HG02571 (cell line): Measurements from ENCODE around the gene G3BP1.
"Not testable (repeated sequence)": the region's sequence is repeated elsewhere in the genome, so short reads cannot be mapped to it uniquely, and the experiment has no call there.

Experiments used
- ATAC-seq: cut with Tn5 transposase; IDR thresholded peaks from one replicate; pipeline ENCODE4 v1.9.1; 2021; ENCODE audit warnings: mild to moderate bottlenecking, moderate library complexity; ENCODE audit not compliant: unreplicated experiment

Gene G3BP1

DNA sequence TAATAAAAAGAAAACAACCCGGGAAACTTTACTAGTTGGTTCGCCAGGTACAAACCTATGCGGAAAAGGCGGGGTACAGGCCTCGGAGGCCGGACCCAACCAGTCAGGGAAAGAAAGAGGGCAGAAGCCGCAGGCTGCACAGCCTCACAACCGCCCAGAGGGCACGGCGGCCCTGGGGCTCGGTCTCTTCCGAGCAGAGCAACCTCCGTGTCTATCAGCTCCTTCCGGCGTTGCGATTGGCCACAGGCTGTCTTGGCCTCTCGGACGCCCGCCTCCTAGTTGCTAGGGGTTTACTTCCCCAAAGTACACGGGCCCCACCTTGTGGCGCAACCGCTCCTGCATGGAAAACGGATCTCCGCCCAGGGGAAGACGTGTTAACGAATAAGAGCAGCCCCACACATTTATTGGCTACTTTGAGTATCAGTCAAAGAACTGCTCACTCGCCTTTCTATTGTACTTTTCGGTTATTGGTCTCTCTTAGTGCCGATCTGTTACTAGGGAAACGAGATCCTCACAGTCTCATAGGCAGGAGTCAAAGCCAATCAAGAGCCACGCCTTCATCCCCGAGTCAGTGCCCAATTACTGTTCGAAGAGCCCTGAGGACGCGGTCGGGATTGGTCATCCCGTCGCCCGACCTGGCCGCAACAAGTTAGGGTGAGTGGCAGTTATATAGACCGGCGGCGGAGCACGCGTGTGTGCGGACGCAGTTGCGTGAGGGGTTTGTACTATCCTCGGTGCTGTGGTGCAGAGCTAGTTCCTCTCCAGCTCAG lies at the start of gene G3BP1:
Gene G3BP1, plus strand, starts transcription at position 696 of the 770 bp plus-strand sequence. CDS start 14,667 bp downstream, outside the sequence.
- ATAC-seq = peak; percentile 79

DNA sequence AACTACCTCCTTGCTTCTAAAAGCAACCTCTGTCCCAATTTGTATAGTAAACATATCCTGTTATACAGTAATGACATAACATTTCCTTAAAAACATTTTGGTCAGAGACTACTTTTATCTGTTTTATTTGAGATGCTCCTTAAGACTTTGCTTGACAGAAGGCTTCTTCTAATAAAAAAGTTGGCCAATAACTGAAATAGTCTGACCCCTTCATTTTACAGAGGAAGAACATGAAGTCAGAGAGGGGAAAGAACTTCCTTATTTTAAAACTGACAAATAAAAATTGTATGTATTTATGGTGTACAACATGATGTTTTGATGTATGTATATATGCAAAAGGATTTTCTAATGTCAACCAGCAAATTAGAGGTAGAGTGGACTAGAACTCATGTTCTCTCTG lies 49.2 kb upstream of the G3BP1 start:
- no peak for ATAC-seq

DNA sequence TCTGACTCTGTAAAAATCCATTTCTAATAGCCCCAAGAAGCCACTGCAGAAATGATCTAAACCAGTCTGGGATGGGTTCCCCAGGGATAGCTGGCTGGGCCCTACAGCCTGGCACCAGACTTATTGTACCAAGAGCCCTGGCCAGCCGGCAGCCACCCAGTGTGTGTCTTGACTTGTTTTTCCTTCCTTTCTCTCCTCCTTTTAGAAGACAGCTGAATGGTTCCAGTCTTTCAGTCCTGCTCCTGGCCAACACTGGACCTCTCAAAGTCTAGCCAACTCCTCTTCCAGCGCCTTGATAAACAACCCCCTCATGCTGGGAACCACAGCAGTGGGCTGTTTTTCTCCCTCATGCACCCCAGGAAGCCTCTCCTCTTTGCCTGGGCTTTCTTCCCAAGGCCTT lies 47.4 kb upstream of the G3BP1 start:
- no peak for ATAC-seq

DNA sequence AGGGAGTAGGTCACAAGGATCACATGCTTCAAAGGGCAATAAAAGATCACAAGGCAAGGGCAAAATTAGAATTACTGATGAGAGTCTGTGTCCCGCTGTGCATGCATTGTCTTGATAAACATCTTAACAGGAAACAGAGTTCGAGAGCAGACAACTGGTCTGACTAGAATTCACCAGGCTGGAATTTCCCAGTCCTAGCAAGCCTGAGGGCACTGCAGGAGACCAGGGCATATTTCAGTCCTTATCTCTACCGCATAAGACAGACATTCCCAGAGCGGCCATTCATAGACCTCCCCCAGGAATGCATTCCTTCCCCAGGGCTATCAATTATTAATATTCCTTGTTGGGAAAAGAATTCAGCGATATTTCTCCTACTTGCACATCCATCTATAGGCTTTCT lies 42.2 kb upstream of the G3BP1 start:
- ATAC-seq = not testable (repeated sequence)

DNA sequence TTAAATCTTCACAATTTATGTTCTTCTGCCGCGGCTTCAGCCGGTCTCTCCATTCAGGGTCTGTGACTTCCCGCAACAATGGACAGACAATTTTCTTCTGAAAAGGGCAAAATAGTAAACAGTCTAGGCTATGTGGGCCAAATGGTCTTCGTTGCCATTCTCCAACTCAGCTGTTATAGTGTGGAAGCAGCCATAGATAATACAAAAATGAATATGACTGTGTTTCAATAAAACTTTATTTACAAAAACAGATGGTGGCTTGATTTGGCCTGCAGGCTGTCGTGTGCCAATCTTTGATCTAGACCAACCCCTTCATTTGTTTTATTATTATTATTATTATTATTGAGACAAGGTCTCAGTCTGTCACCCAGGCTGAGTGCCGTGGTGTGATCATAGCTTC lies 41.4 kb upstream of the G3BP1 start:
- ATAC-seq = no peak

DNA sequence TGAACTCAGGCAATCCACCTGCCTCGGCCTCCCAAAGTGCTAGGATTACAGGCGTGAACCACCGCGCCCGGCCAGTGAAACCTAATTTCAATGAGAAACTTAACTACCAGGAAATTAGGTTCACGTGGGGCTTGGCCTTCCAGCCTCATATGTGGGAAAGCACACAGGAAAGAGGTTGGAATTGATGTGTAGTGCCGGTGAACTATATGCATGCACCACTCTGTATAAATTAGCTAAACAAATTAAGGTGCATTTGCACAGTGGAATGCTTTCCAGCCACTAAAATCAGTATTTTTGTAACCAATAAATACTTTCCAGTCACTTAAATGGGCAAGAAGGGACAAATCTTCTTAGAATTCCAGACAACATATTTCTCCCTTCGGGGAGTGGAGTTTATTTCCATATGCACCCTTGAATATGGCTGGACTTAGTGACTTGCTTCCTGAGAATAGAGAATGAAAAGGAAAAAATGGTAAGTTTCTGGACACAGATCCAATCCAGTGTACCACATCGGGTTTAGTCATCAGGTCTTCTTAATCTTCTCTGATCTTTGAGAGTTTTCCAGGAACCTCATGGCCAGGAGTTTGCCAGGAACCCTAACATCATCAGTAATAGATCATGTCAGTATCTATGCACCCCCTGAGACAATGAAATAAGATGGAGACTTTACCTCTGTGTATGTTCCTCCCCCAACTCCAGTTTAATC lies 38.2 kb upstream of the G3BP1 start:
- ATAC-seq = no peak

DNA sequence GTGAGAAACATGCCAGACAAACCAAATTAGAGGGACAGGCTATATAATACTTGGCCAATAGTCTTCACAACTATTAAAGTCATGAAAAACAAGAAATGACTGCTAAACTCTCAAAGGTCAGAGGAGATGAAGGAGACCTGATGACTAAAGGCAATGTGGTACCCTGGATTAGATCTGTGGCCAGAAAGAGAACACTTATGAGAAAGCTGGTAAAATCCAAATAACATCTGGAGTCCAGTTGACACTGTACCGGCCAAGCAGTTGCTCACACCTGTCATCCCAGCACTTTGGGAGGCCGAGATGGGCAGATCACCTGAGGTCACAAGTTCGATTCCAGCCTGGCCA lies 37.7 kb upstream of the G3BP1 start:
- ATAC-seq = no peak

DNA sequence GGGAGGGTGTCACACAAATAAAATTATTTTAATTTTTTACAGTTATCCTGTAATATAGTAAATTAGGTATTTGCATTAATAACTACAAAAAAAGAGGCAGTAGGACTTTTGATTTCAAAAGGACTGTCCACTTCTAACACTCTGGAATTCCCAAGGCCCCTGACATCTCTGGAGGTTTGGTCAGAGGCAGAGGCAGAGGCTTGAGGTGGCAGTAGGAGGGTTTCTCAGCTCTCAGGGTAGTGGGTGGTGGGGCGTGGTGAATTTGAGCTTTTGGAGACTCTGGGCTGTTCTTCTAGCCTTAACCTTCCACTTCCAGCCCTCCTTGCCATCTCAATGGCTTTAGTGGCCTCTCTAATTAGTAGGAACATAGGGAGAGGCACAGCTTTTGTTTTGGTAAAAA lies 36.1 kb upstream of the G3BP1 start:
- no peak for ATAC-seq

DNA sequence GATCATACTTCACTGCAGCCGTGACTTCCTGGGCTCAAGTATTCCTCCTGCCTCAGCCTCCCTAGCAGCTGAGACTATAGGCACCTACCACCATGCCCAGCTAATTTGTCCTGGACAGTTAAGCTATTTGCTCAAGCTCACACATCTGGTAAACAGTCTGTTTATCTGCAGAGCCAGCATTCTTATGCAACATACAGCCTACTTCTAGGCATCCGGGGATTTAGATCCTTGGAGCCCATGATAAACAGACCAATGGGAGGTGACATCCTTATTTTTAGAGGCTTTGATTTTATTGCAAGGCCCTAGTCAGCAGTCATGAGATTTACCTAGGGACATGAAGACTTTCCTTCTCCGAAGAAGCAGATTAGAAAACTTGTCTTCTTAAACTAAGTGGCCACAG lies 34.3 kb upstream of the G3BP1 start:
- no peak for ATAC-seq

DNA sequence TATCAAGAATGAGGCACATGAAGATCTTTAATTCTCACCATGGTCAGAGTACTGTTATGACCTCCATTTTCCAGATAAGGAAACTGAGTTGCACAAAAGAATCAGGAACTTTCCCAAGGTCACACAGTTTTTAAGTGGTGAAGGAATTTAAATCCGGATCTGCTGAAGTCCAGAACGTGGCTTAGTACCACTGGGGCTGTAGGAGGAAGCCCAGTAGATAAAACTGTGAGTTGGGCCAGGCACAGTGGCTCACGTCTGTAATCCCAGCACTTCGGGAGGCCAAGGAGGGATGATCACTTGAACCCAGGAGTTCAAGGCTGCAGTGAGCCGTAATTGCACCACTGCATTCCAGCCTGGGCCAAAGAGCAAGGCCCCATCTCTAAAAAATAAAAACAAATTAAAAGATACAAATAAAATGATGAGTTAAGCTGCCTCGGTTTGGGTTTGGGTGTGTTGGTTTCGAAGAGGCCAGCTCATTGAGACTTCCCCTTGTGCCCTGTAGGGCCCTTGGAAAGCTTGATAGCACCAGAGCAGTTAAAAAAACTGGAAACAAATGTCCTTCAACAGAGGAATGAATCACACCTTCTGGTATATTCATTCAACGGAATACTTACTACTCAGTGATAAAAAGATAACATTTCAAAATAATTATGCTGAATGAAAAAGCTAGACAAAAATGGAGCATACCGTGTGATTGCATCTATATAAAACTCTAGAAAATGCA lies 33.5 kb upstream of the G3BP1 start:
- ATAC-seq = no peak

DNA sequence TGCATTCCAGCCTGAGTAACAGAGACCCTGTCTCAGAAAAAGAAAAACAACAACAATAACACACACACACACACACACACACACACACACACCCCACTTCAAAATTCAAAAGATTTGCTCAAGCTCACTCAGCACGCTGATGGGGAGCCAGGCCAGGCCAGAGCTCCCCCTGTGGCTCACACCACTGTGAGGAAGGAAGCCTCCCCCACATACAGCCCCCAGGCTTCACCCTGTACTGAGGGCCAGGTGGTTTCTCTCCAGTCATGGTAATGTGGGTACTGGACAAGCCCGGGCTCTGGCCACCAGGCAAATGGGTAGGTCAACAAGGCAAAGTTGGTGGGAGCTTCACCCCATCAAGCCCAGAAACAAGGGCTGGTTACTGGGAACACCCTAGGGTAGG lies 32.4 kb upstream of the G3BP1 start:
- ATAC-seq = no peak

DNA sequence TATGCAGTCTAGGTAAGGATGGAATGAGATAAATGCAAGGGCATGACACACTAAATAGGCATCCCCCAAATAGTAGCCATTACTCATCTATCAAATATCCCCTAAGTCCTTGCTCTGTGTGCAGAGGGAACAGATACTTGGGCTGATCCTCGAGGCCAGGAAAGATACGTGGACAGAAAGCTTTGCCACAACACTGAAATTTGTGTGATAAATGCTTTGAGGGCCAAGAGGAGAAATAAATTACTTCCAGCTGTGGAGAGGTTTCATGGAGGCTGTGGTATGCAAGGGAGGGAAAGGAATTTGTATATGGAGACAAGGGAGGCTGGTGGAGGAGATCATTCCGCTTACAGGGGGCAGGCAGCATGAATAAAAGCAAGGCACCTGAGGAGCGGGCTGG lies 31.8 kb upstream of the G3BP1 start:
- ATAC-seq = no peak

DNA sequence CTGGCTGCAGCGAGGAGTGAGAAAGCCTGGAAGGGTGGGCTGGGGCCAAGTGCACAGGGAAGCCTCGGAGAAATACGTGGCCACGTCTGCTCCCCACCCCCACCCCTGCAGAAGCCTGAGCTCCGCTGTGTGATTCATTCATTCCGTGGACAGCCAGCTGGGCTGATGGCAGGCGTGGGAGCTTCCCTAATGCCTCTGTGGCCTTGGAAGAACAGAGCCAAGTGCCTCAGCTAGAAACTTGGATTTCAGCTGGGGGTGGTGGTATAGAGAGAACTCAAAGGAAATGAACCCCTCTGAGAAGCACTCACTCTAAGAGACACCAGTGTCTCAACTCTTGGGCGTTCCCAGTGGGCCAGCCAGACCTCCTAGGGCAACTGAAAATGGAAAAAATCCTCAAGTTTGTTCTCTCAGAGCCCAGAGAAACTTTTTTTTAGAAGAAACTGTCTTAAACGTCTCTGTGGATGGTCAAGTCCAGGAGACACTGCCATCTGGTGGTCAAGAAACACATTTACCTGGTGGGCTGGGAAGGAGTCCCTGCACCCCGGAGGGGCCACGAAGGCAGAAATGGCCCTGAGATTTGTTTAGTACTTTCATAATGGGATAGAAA lies 31.3 kb upstream of the G3BP1 start:
- ATAC-seq = peak; percentile 58

DNA sequence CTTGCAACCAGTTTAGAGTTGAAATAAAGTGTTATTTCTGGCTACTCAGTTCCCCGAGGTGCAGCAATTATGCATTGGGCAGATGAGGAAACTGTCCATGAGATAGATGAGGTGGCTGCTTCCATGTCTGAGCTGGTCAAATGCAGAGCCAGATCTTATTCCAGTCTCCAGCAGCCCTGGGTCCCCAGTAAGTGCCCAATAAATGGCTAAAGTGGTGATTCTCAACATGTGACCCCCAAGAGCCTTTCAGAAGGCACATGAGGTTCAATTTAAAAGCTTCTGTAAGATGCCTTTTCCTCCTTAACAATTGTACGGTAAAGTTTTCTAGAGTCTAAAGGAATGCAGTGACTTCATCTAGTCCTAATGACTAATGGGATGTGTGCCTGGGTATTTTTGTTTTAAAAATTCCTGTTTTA lies 30.8 kb upstream of the G3BP1 start:
- ATAC-seq = peak; percentile 10

DNA sequence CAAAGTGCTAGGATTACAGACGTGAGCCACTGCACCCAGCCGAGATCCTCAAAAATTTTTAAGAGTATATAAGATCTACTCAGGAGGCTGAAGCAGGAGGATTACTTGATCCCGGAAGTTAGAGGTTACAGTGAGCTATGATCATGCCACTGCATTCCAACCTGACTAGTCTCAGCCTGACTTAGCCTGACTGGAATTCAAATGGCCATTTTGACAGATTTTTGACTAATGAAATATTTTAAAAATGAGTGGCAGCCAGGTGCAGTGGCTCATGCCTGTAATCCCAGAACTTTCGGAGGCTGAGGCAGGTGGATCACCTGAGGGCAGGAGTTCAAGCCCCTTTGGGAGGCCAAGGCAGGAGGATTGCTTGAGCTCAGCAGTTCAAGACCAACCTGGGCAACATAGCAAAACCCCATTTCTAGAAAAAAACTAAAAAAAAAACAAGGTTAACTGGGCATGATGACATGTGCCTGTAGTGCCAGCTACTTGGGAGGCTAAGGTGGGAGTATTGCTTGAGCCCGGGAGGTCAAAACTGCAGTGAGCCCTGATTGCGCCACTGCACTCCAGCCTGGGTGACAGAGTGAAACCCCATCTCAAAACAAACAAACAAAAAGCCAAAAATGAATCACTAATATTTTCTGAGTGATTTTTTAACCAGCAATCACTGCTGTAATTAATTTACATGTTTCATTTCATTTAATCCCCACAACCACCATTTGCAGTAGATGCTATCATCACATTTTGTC lies 29.9 kb upstream of the G3BP1 start:
- ATAC-seq = no peak

DNA sequence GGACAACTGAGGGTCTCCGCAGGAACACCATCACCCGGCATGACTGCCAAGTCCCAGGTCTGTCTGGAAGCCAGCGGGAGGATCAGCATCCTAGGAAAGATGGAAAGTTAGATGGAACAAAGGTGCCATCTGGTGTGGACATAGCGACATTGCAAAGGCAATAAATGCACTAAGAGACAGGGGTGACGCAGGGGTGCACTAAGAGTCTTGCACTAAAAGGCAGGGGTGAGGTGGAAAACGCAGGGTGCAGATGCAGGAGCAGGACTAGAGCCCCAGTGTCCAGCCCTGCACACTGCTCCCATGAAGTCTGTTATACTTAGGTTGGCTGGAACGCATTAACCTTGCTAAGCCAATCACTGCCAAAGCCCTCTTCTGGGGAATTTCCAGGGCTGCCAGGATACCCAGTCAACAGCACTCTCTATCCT lies 28.9 kb upstream of the G3BP1 start:
- ATAC-seq = no peak

DNA sequence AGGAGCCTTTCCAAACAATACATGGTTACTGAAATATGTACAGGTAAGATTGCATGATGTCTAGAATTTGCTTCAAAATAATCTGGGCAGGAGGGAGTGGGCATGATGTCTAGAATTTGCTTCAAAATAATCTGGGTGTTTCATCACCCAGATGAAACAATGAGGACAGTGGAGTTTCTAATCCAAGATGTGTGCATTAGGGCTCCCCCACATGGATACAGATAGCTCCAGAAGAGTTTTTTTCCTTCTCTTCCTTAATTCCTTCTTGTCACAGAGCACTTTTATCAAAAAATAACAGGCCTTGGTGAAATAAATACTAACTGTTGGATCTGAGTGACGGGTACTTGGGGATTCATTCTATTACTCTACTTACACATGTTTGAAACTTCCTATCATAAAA lies 28.2 kb upstream of the G3BP1 start:
- no peak for ATAC-seq

DNA sequence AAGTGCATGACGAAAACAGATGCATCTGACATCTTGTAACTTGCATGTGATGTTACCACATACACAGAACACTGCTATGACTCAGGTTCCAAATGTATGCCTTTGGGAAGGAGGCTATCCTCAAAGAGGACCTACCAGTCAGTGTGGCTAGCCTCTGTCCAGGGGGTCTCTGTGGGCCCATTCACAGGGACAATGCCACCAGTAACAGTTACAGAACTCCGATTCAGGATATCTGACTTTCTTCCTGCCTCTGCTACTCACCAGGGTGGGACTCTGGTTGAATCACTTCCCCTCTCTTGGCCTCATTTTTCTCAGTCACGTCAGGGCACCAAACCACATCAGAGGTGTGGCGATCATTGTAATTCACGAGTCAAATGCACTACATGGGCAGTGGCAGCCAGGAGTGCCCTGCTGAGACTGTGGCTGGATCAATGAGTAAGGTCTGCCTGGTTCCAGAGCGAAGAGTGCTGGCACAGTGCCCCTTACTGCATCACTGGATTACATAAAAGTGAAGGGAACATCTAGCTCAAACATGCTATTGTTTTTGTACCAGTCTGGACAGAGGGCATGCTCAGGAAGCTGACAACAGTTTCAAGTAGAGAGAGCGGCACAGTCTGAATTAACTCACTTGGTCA lies 26.6 kb upstream of the G3BP1 start:
- peak; percentile 35 for ATAC-seq

DNA sequence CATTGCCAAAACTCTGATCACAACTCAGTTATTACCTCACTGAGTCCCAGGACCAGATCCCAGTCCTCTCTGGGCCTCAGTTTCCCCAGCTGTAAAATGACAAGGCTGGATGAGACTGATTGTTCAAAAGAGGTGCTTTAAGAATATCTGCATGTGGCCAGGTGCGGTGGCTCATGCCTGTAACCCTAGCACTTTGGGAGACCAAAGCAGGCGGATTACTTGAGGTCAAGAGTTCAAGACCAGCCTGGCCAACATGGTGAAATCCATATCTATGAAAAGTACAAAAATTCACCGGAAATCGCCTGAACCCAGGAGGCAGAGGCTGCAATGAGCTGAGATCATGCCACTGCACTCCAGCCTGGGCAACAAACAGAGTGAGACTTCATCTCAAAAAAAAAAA lies 21.6 kb upstream of the G3BP1 start:
- no peak for ATAC-seq

DNA sequence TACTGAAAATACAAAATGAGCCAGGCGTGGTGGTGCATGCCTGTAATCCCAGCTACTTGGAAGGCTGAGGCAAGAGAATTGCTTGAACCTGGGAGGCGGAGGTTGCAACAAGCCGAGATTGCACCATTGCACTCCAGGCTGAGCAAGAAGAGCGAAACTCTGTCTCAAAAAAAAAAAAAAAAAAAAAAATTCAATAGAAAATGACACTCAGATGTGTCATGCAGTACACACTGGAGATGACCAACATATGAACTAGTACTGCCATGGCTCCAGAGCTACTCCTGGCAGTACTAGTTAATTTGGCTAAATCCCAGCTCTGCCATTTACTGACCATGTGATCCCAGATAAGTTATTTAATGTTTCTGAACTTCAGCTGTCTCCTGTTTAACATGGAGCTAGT lies 20.7 kb upstream of the G3BP1 start:
- no peak for ATAC-seq
